K562 (cell line): ENCODE results near the gene JMJD1C. TPM values are rescaled to one million over a fixed set of nuclear protein-coding genes. Genes with fewer than 3 reads are reported as not detected.

Source experiments
- ATAC-seq: fragments of 200-7000 bp; cut with Tn5 transposase; 3 replicates; pipeline ENCODE4 v1.9.1; 2020; ENCODE audit warnings: moderate library complexity
- BruUV-seq: library from RNA; stranded (reverse); fragments of 400-500 nt; replicated peaks from 2 replicates; lab custom pipeline; 2021; lab: Mats Ljungman, UMichigan
- CTCF ChIA-PET: fragments of 300-600 bp; formaldehyde crosslinking; extraction: SDS; loops from one replicate; lab custom pipeline; 2021; ENCODE audit warnings: low intra/inter-chr PET ratio; lab: Yijun Ruan, JAX
- POLR2A ChIA-PET: fragments of 300-600, 350-650 bp; sonication (Branson Sonifier 250); formaldehyde crosslinking; extraction: SDS; loops from one replicate; lab custom pipeline; 2021; ENCODE audit warnings: antibody characterized with exemption, inconsistent platforms; lab: Yijun Ruan, JAX
- DNase-seq, 4 experiments: peaks; one replicate each; pipeline versions ENCODE4 v3.0.0 to v3.0.0-alpha.2; 2011 to 2018; ENCODE audit warnings: low spot score in 3 of 4, mixed read lengths in 3 of 4; ENCODE audit errors: extremely low read depth in 1 of 4
- FAIRE-seq: peaks from 2 replicates; lab custom pipeline; 2011; peaks lifted over from hg19 to GRCh38; lab: Jason Lieb, UNC
- H2AFZ ChIP-seq: 2 replicates; pipeline ENCODE4 v1.6.0; 2011; ENCODE audit warnings: low read depth, low read length, control low read depth, inconsistent platforms
- H3K27ac ChIP-seq: fragments of 200-600 bp; 3 replicates; pipeline ENCODE4 v1.8.0; 2011; ENCODE audit warnings: low read depth, mild to moderate bottlenecking, control low read depth, inconsistent platforms, low read length, moderate library complexity, mixed read lengths; ENCODE audit errors: extremely low read depth
- H3K27me3 ChIP-seq, 2 experiments: fragments of 300-600 bp in 1 of 2; 2 replicates in 1 of 2; 3 replicates in 1 of 2; pipeline versions ENCODE4 v1.6.0 to v1.8.0; 2011; ENCODE audit warnings: inconsistent platforms in 2 of 2, low read length in 2 of 2, mild to moderate bottlenecking in 1 of 2, mixed read lengths in 1 of 2, moderate library complexity in 1 of 2; ENCODE audit not compliant: control insufficient read depth in 2 of 2, insufficient read depth in 2 of 2
- H3K36me3 ChIP-seq: fragments of 300-600 bp; 3 replicates; pipeline ENCODE4 v1.8.0; 2011; ENCODE audit warnings: mild to moderate bottlenecking, low read length, inconsistent platforms; ENCODE audit not compliant: control insufficient read depth, insufficient read depth
- H3K4me1 ChIP-seq, 2 experiments: fragments of 200-600 bp in 1 of 2; replicated peaks in 1 of 2; 2 replicates in 1 of 2; 3 replicates in 1 of 2; pipeline versions ENCODE4 v1.5.1 to v1.8.0; 2011; ENCODE audit warnings: inconsistent platforms in 2 of 2, low read length in 2 of 2, mild to moderate bottlenecking in 1 of 2, mixed read lengths in 1 of 2, moderate library complexity in 1 of 2; ENCODE audit not compliant: control insufficient read depth in 2 of 2, insufficient read depth in 2 of 2
- H3K4me2 ChIP-seq: 2 replicates; pipeline ENCODE4 v1.6.1; 2011; ENCODE audit warnings: low read length, control low read depth, inconsistent platforms, mixed read lengths; ENCODE audit not compliant: insufficient read depth
- H3K4me3 ChIP-seq: fragments of 200-600 bp; sonication (generic), shearing (Covaris generic); 2 replicates; pipeline ENCODE4 v1.5.1; 2016; ENCODE audit warnings: control low read depth, inconsistent platforms
- H3K79me2 ChIP-seq: fragments of 200-600 bp; 3 replicates; pipeline ENCODE4 v1.8.0; 2011; ENCODE audit warnings: low read length, inconsistent platforms; ENCODE audit not compliant: control insufficient read depth, insufficient read depth
- H3K9ac ChIP-seq, 2 experiments: 2 replicates each; pipeline versions ENCODE4 v1.6.0 to v1.6.1; 2011; ENCODE audit warnings: low read depth in 2 of 2, low read length in 2 of 2, control low read depth in 1 of 2, inconsistent platforms in 1 of 2, mild to moderate bottlenecking in 1 of 2, mixed read lengths in 1 of 2; ENCODE audit not compliant: insufficient read depth in 1 of 2
- H3K9me1 ChIP-seq: one replicate; pipeline ENCODE4 v1.6.0; 2011; ENCODE audit warnings: inconsistent platforms, mild to moderate bottlenecking, low read length, moderate library complexity; ENCODE audit not compliant: control insufficient read depth, insufficient read depth
- H3K9me3 ChIP-seq: replicated peaks from 2 replicates; pipeline ENCODE4 v1.5.1; 2011; ENCODE audit warnings: low read depth, low read length, inconsistent platforms; ENCODE audit not compliant: control insufficient read depth, insufficient read depth
- H4K20me1 ChIP-seq: replicated peaks from 2 replicates; pipeline ENCODE4 v1.6.1; 2011; ENCODE audit warnings: low read length, inconsistent platforms, mixed read lengths; ENCODE audit not compliant: control insufficient read depth, insufficient read depth
- ATF2 ChIP-seq: sonication (generic); formaldehyde crosslinking; IDR thresholded peaks from 2 replicates; pipeline ENCODE4 v1.8.1; 2022; ENCODE audit warnings: missing genetic modification reagents
- DDX20 ChIP-seq: fragments of 450-650 bp; IDR thresholded peaks from 2 replicates; pipeline ENCODE4 v1.6.1; 2016; ENCODE audit warnings: missing genetic modification characterization, low read depth, mild to moderate bottlenecking, missing compliant biosample characterization, moderate library complexity
- ELF1 ChIP-seq: fragments of 200-800 bp; sonication (Bioruptor generic); IDR thresholded peaks from 2 replicates; pipeline ENCODE4 v1.6.1; 2016; ENCODE audit warnings: missing genetic modification characterization, missing compliant biosample characterization
- EP300 ChIP-seq: IDR thresholded peaks from 2 replicates; pipeline ENCODE4 v1.6.1; 2012; ENCODE audit warnings: low read length, improper control_type of control experiment
- FOXP1 ChIP-seq: sonication (generic); formaldehyde crosslinking; IDR thresholded peaks from 2 replicates; pipeline ENCODE4 v1.8.0; 2022; ENCODE audit warnings: mild to moderate bottlenecking, missing genetic modification reagents
- GATAD2A ChIP-seq: fragments of 450-650 bp; IDR thresholded peaks from 2 replicates; pipeline ENCODE4 v1.6.1; 2017
- GATAD2B ChIP-seq: fragments of 450-650 bp; IDR thresholded peaks from 2 replicates; pipeline ENCODE4 v1.6.1; 2017; ENCODE audit warnings: mild to moderate bottlenecking, borderline replicate concordance
- GTF2A2 ChIP-seq: IDR thresholded peaks from 2 replicates; pipeline ENCODE4 v1.6.1; 2016; ENCODE audit warnings: mild to moderate bottlenecking, missing genetic modification characterization, missing compliant biosample characterization
- KAT8 ChIP-seq: fragments of 450-650 bp; IDR thresholded peaks from 2 replicates; pipeline ENCODE4 v1.6.1; 2016; ENCODE audit warnings: low read depth, mild to moderate bottlenecking
- MTA2 ChIP-seq: fragments of 450-650 bp; IDR thresholded peaks from 2 replicates; pipeline ENCODE4 v1.6.1; 2016; ENCODE audit warnings: low read depth
- RBM17 ChIP-seq: fragments of 200-400 bp; formaldehyde crosslinking; IDR thresholded peaks from 2 replicates; pipeline ENCODE4 v1.6.1; 2017; ENCODE audit warnings: low read depth, mild to moderate bottlenecking, low read length, borderline replicate concordance
- SMAD1 ChIP-seq: fragments of 150-350 bp; IDR thresholded peaks from 2 replicates; pipeline ENCODE4 v1.6.1; 2014; ENCODE audit warnings: low read length, low read depth; ENCODE audit not compliant: partially characterized antibody
- SRSF3 ChIP-seq: fragments of 200-400 bp; formaldehyde crosslinking; IDR thresholded peaks from 2 replicates; pipeline ENCODE4 v1.6.1; 2016; ENCODE audit warnings: mild to moderate bottlenecking, low read length, moderate library complexity; ENCODE audit not compliant: insufficient read depth
- TCF7L2 ChIP-seq: fragments of 150-350 bp; IDR thresholded peaks from 2 replicates; pipeline ENCODE4 v1.6.1; 2016; ENCODE audit warnings: low read depth, mild to moderate bottlenecking, low read length, moderate library complexity
- ZNF232 ChIP-seq: sonication (generic); formaldehyde crosslinking; IDR thresholded peaks from 2 replicates; pipeline ENCODE4 v1.8.0; 2022; ENCODE audit warnings: mild to moderate bottlenecking, missing genetic modification reagents
- ZNF347 ChIP-seq: fragments of 450-650 bp; formaldehyde crosslinking; IDR thresholded peaks from 2 replicates; pipeline ENCODE4 v1.4.0; 2020; ENCODE audit warnings: low read depth, mild to moderate bottlenecking, moderate library complexity
- ZSCAN32 ChIP-seq: fragments of 450-650 bp; formaldehyde crosslinking; IDR thresholded peaks from 2 replicates; pipeline ENCODE4 v1.4.0; 2020; ENCODE audit warnings: mild to moderate bottlenecking, moderate library complexity
- WGBS: fragments of 100-300 bp; shearing (Covaris generic); methylation state at CpG from one replicate; pipeline ENCODE4 v1.1.6; 2016; ENCODE audit warnings: low coverage, mixed read lengths; ENCODE audit not compliant: insufficient coverage; ENCODE audit errors: missing lambda C conversion rate; 5-methylcytosine and 5-hydroxymethylcytosine counted together
- in situ Hi-C: fragments of 300-500 bp; cut with MboI; formaldehyde crosslinking; loops from 4 replicates; pipeline ENCODE4 v1.15.0; 2018; ENCODE audit warnings: inconsistent platforms, mixed read lengths
- intact Hi-C: fragments of 100-400 bp; cut with micrococcal nuclease; formaldehyde crosslinking; loops from 2 replicates; pipeline ENCODE4 v1.14.2; 2022
- polyA plus RNA-seq, 8 experiments: library from polyadenylated mRNA; depleted of rRNA in 4 of 8; stranded (reverse) in 5 of 8; unstranded in 3 of 8; fragments of >200 nt; fragmentation: Nextera tagmentation in 2 of 8; fragmentation: Illumina TruSeq in 1 of 8; extraction: Ambion mirVana in 2 of 8; extraction: Trizol in 1 of 8; gene quantifications; 2 replicates each; pipeline versions ENCODE4 v1.2.1 to v1.2.3, GENCODE V29; 2011 to 2014; ENCODE audit warnings: inconsistent platforms in 1 of 8, missing spikeins in 1 of 8
- total RNA-seq, 7 experiments: library from RNA; depleted of rRNA in 6 of 7; stranded (reverse); fragments of >200 nt in 6 of 7; fragmentation: Illumina TruSeq in 2 of 7; extraction: Trizol in 2 of 7; gene quantifications; 2 replicates each; pipeline versions ENCODE4 v1.2.1 to v1.2.3, GENCODE V29; 2011 to 2021; ENCODE audit warnings: low replicate concordance in 1 of 7

Gene JMJD1C
- total and polyA plus RNA-seq, 9 of the 15 experiments (the other 6 are each of a cell fraction or from before 2014, with no cell fraction given) = 25.3 to 68.0 (median 47.2) TPM

DNA sequence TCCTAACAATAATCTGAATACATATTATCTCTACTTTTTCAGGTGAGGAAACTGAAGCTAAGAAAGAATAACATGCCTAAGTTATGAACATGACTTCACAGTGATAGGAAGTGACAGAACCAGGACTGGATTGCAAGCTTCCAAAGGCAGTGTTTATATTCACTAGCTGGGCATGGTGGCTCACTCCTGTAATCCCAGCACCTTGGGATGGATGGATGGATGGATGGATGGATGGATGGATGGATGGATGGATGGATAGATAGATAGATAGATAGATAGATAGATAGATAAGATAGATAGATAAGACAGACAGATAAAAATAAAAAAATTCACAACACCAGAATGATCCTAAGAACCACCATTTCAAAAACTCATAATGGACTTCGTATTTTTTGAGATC, 18.2 kb upstream of the JMJD1C start:
- in situ Hi-C loops = no loop called here
- no peak overlapping the region for H3K27ac ChIP-seq
- CTCF ChIA-PET = no interaction called here
- no peak overlapping the region for H3K9ac ChIP-seq
- H2AFZ ChIP-seq = no peak overlapping the region
- H3K79me2 ChIP-seq = peaks cover 27% of the 10 kb centered on the region
- H3K4me2 ChIP-seq = no peak overlapping the region
- no peak for ATAC-seq
- no peak for TF ChIP-seq RBM17
- TF ChIP-seq GATAD2A = 0 out of 2 replicates have a peak, but pooled peaks have one; percentile 53
- TF ChIP-seq, all 486 proteins: peak for 1
- no peaks in the 10 kb centered on the region for H3K9me1 ChIP-seq
- no peaks in the 10 kb centered on the region for H3K9me3 ChIP-seq
- no peaks in the 10 kb centered on the region for H3K36me3 ChIP-seq
- no peak for DNase-seq
- no peaks in the 10 kb centered on the region; a peak in 1 of 5 replicates for H3K4me1 ChIP-seq
- 48% methylated on average over 1 of the region's 1 CpG for WGBS
- no peak for FAIRE-seq
- H3K4me3 ChIP-seq = no peak overlapping the region
- 0 out of 2 replicates have a peak, but pooled peaks cover 2% of the 10 kb centered on the region for H4K20me1 ChIP-seq
- no peaks in the 10 kb centered on the region for H3K27me3 ChIP-seq
- POLR2A ChIA-PET = interaction anchor here (0.8 kb wide), 1 partner anchor 33 kb away, joined by 4 read pairs; no protein-coding TSS in a partner anchor
- intact Hi-C loops = no loop called here
- no TSS peak for BruUV-seq

- no TSS peak for BruUV-seq
- no peak for FAIRE-seq
- CTCF ChIA-PET = no interaction called here
- TF ChIP-seq EP300 (no peak), FOXP1 (CRISPR knock-in tag) (no peak), SRSF3 (no peak), GTF2A2 (tag) (no peak), ZNF347 (CRISPR knock-in tag) (no peak), DDX20 (tag) (no peak), KAT8 (no peak), SMAD1 (no peak), ZNF232 (CRISPR knock-in tag) (no peak), GATAD2B (no peak), ATF2 (CRISPR knock-in tag) (no peak), ELF1 (tag) (no peak), MTA2 (no peak), TCF7L2 (no peak), ZSCAN32 (CRISPR knock-in tag) (no peak)
These were observed 16.1 kb upstream of the JMJD1C start for GRCh38 chr10:63481815-63482421.

More at GRCh38 chr10:63481815-63482421, 16.1 kb upstream of the JMJD1C start:
- Histone ChIP-seq H3K4me2 (no peak overlapping the region), H3K27ac (peak overlapping the region; percentile 16; the same call in 1 of the 3 replicates), H4K20me1 (0 out of 2 replicates have a peak, but pooled peaks cover 6% of the 10 kb centered on the region), H3K9ac (no peak overlapping the region), H3K9me1 (no peaks in the 10 kb centered on the region), H3K4me3 (no peak overlapping the region), H3K36me3 (no peaks in the 10 kb centered on the region), H3K27me3 (no peaks in the 10 kb centered on the region), H3K79me2 (peaks cover 46% of the 10 kb centered on the region), H3K4me1 (peaks cover 0 to 4% of the 10 kb centered on the region in 2 experiments; a peak in 3 of 5 replicates), H3K9me3 (no peaks in the 10 kb centered on the region), H2AFZ (no peak overlapping the region)
- no peak for ATAC-seq
- POLR2A ChIA-PET = interaction anchor here (0.9 kb wide), 1 partner anchor 15 kb away, joined by 3 read pairs; no protein-coding TSS in a partner anchor
- no peak for DNase-seq
- WGBS = 72% methylated on average over 6 of the region's 6 CpGs
- in situ Hi-C loops (no loop called here), intact Hi-C loops (no loop called here)
